SU-DHL-6 (cell line): ENCODE results near the gene MYO1D.

Experiments used
- H2AFZ ChIP-seq: fragments of 200-600 bp; sonication (generic); 2 replicates; pipeline ENCODE4 v1.6.1; 2014; ENCODE audit warnings: low read depth, mild to moderate bottlenecking, moderate library complexity, mixed read lengths, antibody characterized with exemption, low read length; ENCODE audit not compliant: severe bottlenecking
- H3F3A ChIP-seq: fragments of 200-600 bp; shearing (Covaris generic); 2 replicates; pipeline ENCODE4 v1.6.0; 2016; ENCODE audit warnings: antibody characterized with exemption, mild to moderate bottlenecking; ENCODE audit not compliant: insufficient read depth
- H3K27ac ChIP-seq: fragments of 200-600 bp; sonication (generic); 2 replicates; pipeline ENCODE4 v1.5.1; 2016; ENCODE audit warnings: low read depth, mild to moderate bottlenecking, low read length, moderate library complexity, mixed read lengths
- H3K27me3 ChIP-seq: fragments of 200-600 bp; sonication (generic), shearing (Covaris generic); 2 replicates; pipeline ENCODE4 v1.6.0; 2014; ENCODE audit warnings: mild to moderate bottlenecking, low read length
- H3K36me3 ChIP-seq: fragments of 200-600 bp; sonication (generic); 2 replicates; pipeline ENCODE4 v1.6.1; 2014; ENCODE audit warnings: mild to moderate bottlenecking, low read length, mixed read lengths
- H3K4me2 ChIP-seq: fragments of 300-600, 200-600 bp; shearing (Covaris generic), sonication (generic); 2 replicates; pipeline ENCODE4 v1.6.0; 2014; ENCODE audit warnings: low read length, low read depth, mild to moderate bottlenecking; ENCODE audit not compliant: poor library complexity, severe bottlenecking
- H3K4me3 ChIP-seq: fragments of 200-600 bp; sonication (generic); 2 replicates; pipeline ENCODE4 v1.5.1; 2014; ENCODE audit warnings: antibody characterized with exemption, low read length, mild to moderate bottlenecking, mixed read lengths; ENCODE audit not compliant: insufficient read depth, poor library complexity, severe bottlenecking
- H3K79me2 ChIP-seq: fragments of 200-600 bp; sonication (generic); 2 replicates; pipeline ENCODE4 v1.6.1; 2014; ENCODE audit warnings: mild to moderate bottlenecking, low read length, moderate library complexity; ENCODE audit not compliant: insufficient read depth
- H3K9ac ChIP-seq: fragments of 200-600 bp; sonication (generic); 2 replicates; pipeline ENCODE4 v1.7.0; 2014; ENCODE audit warnings: mild to moderate bottlenecking, low read length
- H3K9me2 ChIP-seq: fragments of 200-600 bp; sonication (generic); replicated peaks from 2 replicates; pipeline ENCODE4 v1.6.1; 2014; ENCODE audit warnings: low read length; ENCODE audit not compliant: insufficient read depth
- H3K9me3 ChIP-seq: fragments of 200-600 bp; sonication (generic); 2 replicates; pipeline ENCODE4 v1.6.1; 2014; ENCODE audit warnings: low read length, mixed read lengths; ENCODE audit not compliant: insufficient read depth
- H4K20me1 ChIP-seq: fragments of 200-600 bp; sonication (generic); 2 replicates; pipeline ENCODE4 v1.6.1; 2014; ENCODE audit warnings: low read depth, mild to moderate bottlenecking, antibody characterized with exemption, low read length, moderate library complexity, mixed read lengths
- EZH2phosphoT487 ChIP-seq: fragments of 200-600 bp; sonication (generic), shearing (Covaris generic); conservative IDR thresholded peaks from 2 replicates; pipeline ENCODE4 v1.6.1; 2018; ENCODE audit warnings: mild to moderate bottlenecking, antibody characterized with exemption, low read length, moderate library complexity, mixed read lengths
- TF ChIP-seq, protein P1 (sequence below): fragments of 200-600 bp; sonication (generic); IDR thresholded peaks from one replicate; pipeline ENCODE4 v1.5.1; 2017; ENCODE audit warnings: antibody characterized with exemption, mild to moderate bottlenecking, low read length, moderate library complexity; ENCODE audit not compliant: insufficient read depth, poor library complexity, severe bottlenecking

Gene MYO1D

DNA sequence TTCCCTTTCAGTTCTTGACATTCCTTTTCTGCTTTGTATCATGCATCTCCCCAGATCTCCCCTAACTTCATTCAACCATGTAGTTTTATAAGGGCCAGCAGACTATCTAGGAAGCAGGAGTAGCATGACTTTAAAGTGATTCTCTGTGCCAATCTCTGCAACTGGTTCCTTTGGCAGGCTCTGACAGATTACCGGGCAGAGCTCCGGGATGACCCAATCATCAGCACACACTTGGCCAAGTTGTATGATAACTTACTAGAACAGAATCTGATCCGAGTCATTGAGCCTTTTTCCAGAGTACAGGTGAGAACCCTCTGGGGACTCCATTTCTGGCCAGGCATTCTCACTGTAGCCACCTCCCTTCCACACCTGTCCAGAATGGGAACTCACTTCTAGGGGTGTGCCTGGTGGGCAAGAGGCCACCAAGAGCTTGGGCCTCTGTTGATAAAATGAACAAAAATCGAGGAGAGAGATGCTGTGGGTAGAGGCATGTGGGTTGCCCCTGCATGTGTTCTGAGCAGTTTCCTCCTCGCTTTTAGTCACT, 397.8 kb downstream of the MYO1D start:
- Histone ChIP-seq H3K36me3 (peaks cover 21% of the 10 kb centered on the region), H3K27ac (no peak overlapping the region), H4K20me1 (no peaks in the 10 kb centered on the region), H3K9me3 (no peaks in the 10 kb centered on the region), H3K4me3 (no peak overlapping the region), H3K27me3 (no peaks in the 10 kb centered on the region), H3K79me2 (no peaks in the 10 kb centered on the region), H3K9ac (no peak overlapping the region), H3K4me2 (no peak overlapping the region), H3F3A (peaks cover 9% of the 10 kb centered on the region), H3K9me2 (no peaks in the 10 kb centered on the region), H2AFZ (no peak overlapping the region)
- TF ChIP-seq, protein P1, sequence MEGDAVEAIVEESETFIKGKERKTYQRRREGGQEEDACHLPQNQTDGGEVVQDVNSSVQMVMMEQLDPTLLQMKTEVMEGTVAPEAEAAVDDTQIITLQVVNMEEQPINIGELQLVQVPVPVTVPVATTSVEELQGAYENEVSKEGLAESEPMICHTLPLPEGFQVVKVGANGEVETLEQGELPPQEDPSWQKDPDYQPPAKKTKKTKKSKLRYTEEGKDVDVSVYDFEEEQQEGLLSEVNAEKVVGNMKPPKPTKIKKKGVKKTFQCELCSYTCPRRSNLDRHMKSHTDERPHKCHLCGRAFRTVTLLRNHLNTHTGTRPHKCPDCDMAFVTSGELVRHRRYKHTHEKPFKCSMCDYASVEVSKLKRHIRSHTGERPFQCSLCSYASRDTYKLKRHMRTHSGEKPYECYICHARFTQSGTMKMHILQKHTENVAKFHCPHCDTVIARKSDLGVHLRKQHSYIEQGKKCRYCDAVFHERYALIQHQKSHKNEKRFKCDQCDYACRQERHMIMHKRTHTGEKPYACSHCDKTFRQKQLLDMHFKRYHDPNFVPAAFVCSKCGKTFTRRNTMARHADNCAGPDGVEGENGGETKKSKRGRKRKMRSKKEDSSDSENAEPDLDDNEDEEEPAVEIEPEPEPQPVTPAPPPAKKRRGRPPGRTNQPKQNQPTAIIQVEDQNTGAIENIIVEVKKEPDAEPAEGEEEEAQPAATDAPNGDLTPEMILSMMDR = no peak
- no peak for TF ChIP-seq EZH2phosphoT487

DNA sequence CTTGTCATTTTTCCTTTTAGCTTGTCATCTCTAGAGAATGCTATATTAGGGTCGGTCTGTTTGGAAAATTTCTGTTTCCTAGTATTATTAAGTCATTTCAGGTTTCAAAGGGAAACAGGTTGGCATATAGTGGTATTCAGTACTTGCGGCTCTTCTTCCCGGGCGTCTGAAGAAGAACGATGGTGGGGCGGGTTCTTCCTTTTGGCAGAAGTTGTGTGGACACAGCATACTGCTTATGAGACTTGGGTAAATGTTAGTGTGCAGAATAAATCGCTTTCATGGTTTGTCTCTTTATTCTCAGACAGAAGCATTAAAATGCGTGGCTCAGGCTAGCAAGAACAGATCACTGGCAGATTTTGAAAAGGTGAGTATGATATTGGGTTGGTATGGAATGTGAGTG, 399.7 kb downstream of the MYO1D start:
- H3F3A ChIP-seq = no peaks in the 10 kb centered on the region
- no peak overlapping the region for H3K4me2 ChIP-seq
- no peaks in the 10 kb centered on the region for H3K27me3 ChIP-seq
- H3K27ac ChIP-seq = no peak overlapping the region
- H3K9ac ChIP-seq = no peak overlapping the region
- no peaks in the 10 kb centered on the region for H3K79me2 ChIP-seq
- H4K20me1 ChIP-seq = no peaks in the 10 kb centered on the region
- H3K36me3 ChIP-seq = peaks cover 23% of the 10 kb centered on the region
- no peak overlapping the region for H2AFZ ChIP-seq
- no peak overlapping the region for H3K4me3 ChIP-seq
- TF ChIP-seq, protein P1 = no peak
- TF ChIP-seq EZH2phosphoT487 = no peak
- H3K9me2 ChIP-seq = no peaks in the 10 kb centered on the region
- no peaks in the 10 kb centered on the region for H3K9me3 ChIP-seq

DNA sequence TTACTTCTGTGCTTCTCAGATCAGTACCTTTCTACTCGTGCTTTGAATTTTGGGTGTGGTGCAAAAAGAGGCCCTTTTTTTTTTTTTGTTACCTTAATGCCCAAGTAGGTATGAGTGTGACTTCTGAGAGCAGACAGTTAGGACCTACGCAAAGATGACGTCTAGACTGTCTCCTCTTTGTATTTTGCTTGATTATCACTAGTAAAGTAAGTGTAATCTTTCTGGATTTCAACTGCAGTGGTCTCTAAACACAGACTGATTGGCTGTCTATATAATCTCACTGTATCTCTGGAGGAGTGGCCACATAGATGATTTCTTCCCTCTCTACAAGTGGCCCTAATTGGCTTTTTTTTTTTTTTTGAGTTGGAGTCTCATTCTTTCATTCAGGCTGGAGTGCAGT, 401.7 kb downstream of the MYO1D start:
- Histone ChIP-seq H3K27ac (no peak overlapping the region), H3K36me3 (peaks cover 31% of the 10 kb centered on the region), H3K79me2 (no peaks in the 10 kb centered on the region), H3K9ac (no peak overlapping the region), H2AFZ (no peak overlapping the region), H3F3A (no peaks in the 10 kb centered on the region), H4K20me1 (no peaks in the 10 kb centered on the region), H3K27me3 (no peaks in the 10 kb centered on the region), H3K9me2 (no peaks in the 10 kb centered on the region), H3K4me3 (no peak overlapping the region), H3K4me2 (no peak overlapping the region), H3K9me3 (no peaks in the 10 kb centered on the region)
- TF ChIP-seq EZH2phosphoT487 = no peak
- TF ChIP-seq, protein P1 = no peak
